ENCODE measurements around the gene MEGF8.
"Not testable (repeated sequence)": the region's sequence is repeated elsewhere in the genome, so short reads cannot be mapped to it uniquely, and the experiment has no call there.

The MEGF8 gene

GRCh38 chr19:42335374-42335936 is 10.0 kb downstream of the MEGF8 start:
- H3K4me1 ChIP-seq (ENCODE audit: control insufficient read depth, insufficient read depth, low read length): peaks cover 6% of the 10 kb centered on the region
- H3K9me3 ChIP-seq (ENCODE audit: control insufficient read depth, low read length): no peaks in the 10 kb centered on the region
- H3K4me3 ChIP-seq (ENCODE audit: low read length): no peak overlapping the region
- no peak overlapping the region for H3K9ac ChIP-seq (ENCODE audit: low read length)
- H3K27me3 ChIP-seq (replicated peaks; ENCODE audit: control insufficient read depth, insufficient read depth, low read length): no peaks in the 10 kb centered on the region
- no peak for DNase-seq (ENCODE audit: low read depth)
- H3K36me3 ChIP-seq (ENCODE audit: control insufficient read depth, insufficient read depth, low read length, severe bottlenecking): peaks cover 17% of the 10 kb centered on the region

- Histone ChIP-seq H3K9me3 (ENCODE audit: control insufficient read depth, low read length) (no peaks in the 10 kb centered on the region), H3K9ac (ENCODE audit: low read length) (no peak overlapping the region), H3K27me3 (replicated peaks; ENCODE audit: control insufficient read depth, insufficient read depth, low read length) (no peaks in the 10 kb centered on the region), H3K4me3 (ENCODE audit: low read length) (no peak overlapping the region), H3K36me3 (ENCODE audit: control insufficient read depth, insufficient read depth, low read length, severe bottlenecking) (peaks cover 17% of the 10 kb centered on the region), H3K4me1 (ENCODE audit: control insufficient read depth, insufficient read depth, low read length) (peaks cover under 1% of the 10 kb centered on the region)
- DNase-seq (ENCODE audit: low read depth): no peak
Observed at GRCh38 chr19:42335971-42336370, 10.5 kb downstream of the MEGF8 start.

GRCh38 chr19:42339126-42339860 is 13.9 kb downstream of the MEGF8 start:
- H3K4me1 ChIP-seq (ENCODE audit: control insufficient read depth, insufficient read depth, low read length); H3K9me3 ChIP-seq (ENCODE audit: control insufficient read depth, low read length); H3K9ac ChIP-seq (ENCODE audit: low read length); DNase-seq (ENCODE audit: low read depth); H3K27me3 ChIP-seq (replicated peaks; ENCODE audit: control insufficient read depth, insufficient read depth, low read length); H3K4me3 ChIP-seq (ENCODE audit: low read length): not testable (repeated sequence)
- H3K36me3 ChIP-seq (ENCODE audit: control insufficient read depth, insufficient read depth, low read length, severe bottlenecking): peaks cover 21% of the 10 kb centered on the region

GRCh38 chr19:42339922-42340321 is 14.5 kb downstream of the MEGF8 start:
- not testable (repeated sequence) for DNase-seq (ENCODE audit: low read depth); H3K27me3 ChIP-seq (replicated peaks; ENCODE audit: control insufficient read depth, insufficient read depth, low read length); H3K4me3 ChIP-seq (ENCODE audit: low read length); H3K9ac ChIP-seq (ENCODE audit: low read length); H3K4me1 ChIP-seq (ENCODE audit: control insufficient read depth, insufficient read depth, low read length); H3K9me3 ChIP-seq (ENCODE audit: control insufficient read depth, low read length)
- peaks cover 21% of the 10 kb centered on the region for H3K36me3 ChIP-seq (ENCODE audit: control insufficient read depth, insufficient read depth, low read length, severe bottlenecking)

GRCh38 chr19:42343344-42344110 is 18.1 kb downstream of the MEGF8 start:
- H3K9me3 ChIP-seq (ENCODE audit: control insufficient read depth, low read length): no peaks in the 10 kb centered on the region
- H3K9ac ChIP-seq (ENCODE audit: low read length): no peak overlapping the region
- no peak overlapping the region for H3K4me3 ChIP-seq (ENCODE audit: low read length)
- H3K36me3 ChIP-seq (ENCODE audit: control insufficient read depth, insufficient read depth, low read length, severe bottlenecking): peaks cover 4% of the 10 kb centered on the region
- H3K27me3 ChIP-seq (replicated peaks; ENCODE audit: control insufficient read depth, insufficient read depth, low read length): no peaks in the 10 kb centered on the region
- DNase-seq (ENCODE audit: low read depth): no peak
- H3K4me1 ChIP-seq (ENCODE audit: control insufficient read depth, insufficient read depth, low read length): peaks cover 36% of the 10 kb centered on the region

- H3K36me3 ChIP-seq (ENCODE audit: control insufficient read depth, insufficient read depth, low read length, severe bottlenecking): peaks cover 4% of the 10 kb centered on the region
Observed at GRCh38 chr19:42344336-42344893, 19.0 kb downstream of the MEGF8 start.

GRCh38 chr19:42345191-42345812 is 19.9 kb downstream of the MEGF8 start:
- Histone ChIP-seq H3K36me3 (ENCODE audit: control insufficient read depth, insufficient read depth, low read length, severe bottlenecking) (peaks cover 4% of the 10 kb centered on the region), H3K9me3 (ENCODE audit: control insufficient read depth, low read length) (no peaks in the 10 kb centered on the region), H3K9ac (ENCODE audit: low read length) (peak overlapping the region; percentile 43), H3K4me1 (ENCODE audit: control insufficient read depth, insufficient read depth, low read length) (peaks cover 36% of the 10 kb centered on the region), H3K4me3 (ENCODE audit: low read length) (no peak overlapping the region), H3K27me3 (replicated peaks; ENCODE audit: control insufficient read depth, insufficient read depth, low read length) (no peaks in the 10 kb centered on the region)
- DNase-seq (ENCODE audit: low read depth): peak; percentile 86

More at GRCh38 chr19:42344336-42344893, 19.0 kb downstream of the MEGF8 start:
- H3K9ac ChIP-seq (ENCODE audit: low read length): peak overlapping the region; percentile 43
- H3K4me3 ChIP-seq (ENCODE audit: low read length): no peak overlapping the region
- H3K4me1 ChIP-seq (ENCODE audit: control insufficient read depth, insufficient read depth, low read length): peaks cover 36% of the 10 kb centered on the region
- no peaks in the 10 kb centered on the region for H3K9me3 ChIP-seq (ENCODE audit: control insufficient read depth, low read length)
- DNase-seq (ENCODE audit: low read depth): no peak
- H3K27me3 ChIP-seq (replicated peaks; ENCODE audit: control insufficient read depth, insufficient read depth, low read length): no peaks in the 10 kb centered on the region

- Histone ChIP-seq H3K9me3 (ENCODE audit: control insufficient read depth, low read length) (no peaks in the 10 kb centered on the region), H3K4me1 (ENCODE audit: control insufficient read depth, insufficient read depth, low read length) (peaks cover 36% of the 10 kb centered on the region), H3K36me3 (ENCODE audit: control insufficient read depth, insufficient read depth, low read length, severe bottlenecking) (no peaks in the 10 kb centered on the region), H3K9ac (ENCODE audit: low read length) (no peak overlapping the region), H3K27me3 (replicated peaks; ENCODE audit: control insufficient read depth, insufficient read depth, low read length) (no peaks in the 10 kb centered on the region), H3K4me3 (ENCODE audit: low read length) (no peak overlapping the region)
- no peak for DNase-seq (ENCODE audit: low read depth)
Observed at GRCh38 chr19:42348211-42348610, 22.8 kb downstream of the MEGF8 start.

GRCh38 chr19:42349378-42350107 is 24.1 kb downstream of the MEGF8 start:
- Histone ChIP-seq H3K4me1 (ENCODE audit: control insufficient read depth, insufficient read depth, low read length) (peaks cover 31% of the 10 kb centered on the region), H3K4me3 (ENCODE audit: low read length) (no peak overlapping the region), H3K9ac (ENCODE audit: low read length) (no peak overlapping the region), H3K36me3 (ENCODE audit: control insufficient read depth, insufficient read depth, low read length, severe bottlenecking) (peaks cover 11% of the 10 kb centered on the region), H3K27me3 (replicated peaks; ENCODE audit: control insufficient read depth, insufficient read depth, low read length) (no peaks in the 10 kb centered on the region), H3K9me3 (ENCODE audit: control insufficient read depth, low read length) (no peaks in the 10 kb centered on the region)
- DNase-seq (ENCODE audit: low read depth): no peak

- no peak overlapping the region for H3K9ac ChIP-seq (ENCODE audit: low read length)
- H3K4me1 ChIP-seq (ENCODE audit: control insufficient read depth, insufficient read depth, low read length): peaks cover 23% of the 10 kb centered on the region
- peaks cover 14% of the 10 kb centered on the region for H3K36me3 ChIP-seq (ENCODE audit: control insufficient read depth, insufficient read depth, low read length, severe bottlenecking)
- no peak overlapping the region for H3K4me3 ChIP-seq (ENCODE audit: low read length)
- no peaks in the 10 kb centered on the region for H3K9me3 ChIP-seq (ENCODE audit: control insufficient read depth, low read length)
- DNase-seq (ENCODE audit: low read depth): no peak
- no peaks in the 10 kb centered on the region for H3K27me3 ChIP-seq (replicated peaks; ENCODE audit: control insufficient read depth, insufficient read depth, low read length)
Observed at GRCh38 chr19:42350417-42350816, 25.0 kb downstream of the MEGF8 start.

Measured in adipocyte (in vitro differentiated cells).